B cell (primary cell): ENCODE measurements around the gene WFDC9. TPM values are rescaled to one million over a fixed set of nuclear protein-coding genes. Genes with fewer than 3 reads are reported as not detected.

Experiments
- ATAC-seq: fragments of 200-7000 bp; cut with Tn5 transposase; one replicate; pipeline ENCODE4 v1.10.0; 2021; ENCODE audit warnings: low read depth, mild to moderate bottlenecking, moderate number of reproducible peaks, moderate library complexity
- CTCF ChIA-PET: fragments of 350-600 bp; sonication (Branson Sonifier 250); formaldehyde crosslinking; loops from one replicate; lab custom pipeline; 2021; ENCODE audit warnings: antibody characterized with exemption, inconsistent platforms; lab: Charles Lee
- POLR2A ChIA-PET: fragments of 350-600 bp; sonication (Branson Sonifier 250); formaldehyde crosslinking; loops from one replicate; lab custom pipeline; 2021; ENCODE audit warnings: antibody characterized with exemption; lab: Charles Lee
- DNase-seq: peaks from one replicate; pipeline ENCODE4 v3.0.0; 2013
- H2AFZ ChIP-seq: 2 replicates; pipeline ENCODE4 v1.6.1; 2012; ENCODE audit warnings: mild to moderate bottlenecking, low read depth, low read length; ENCODE audit not compliant: insufficient read depth, poor library complexity, severe bottlenecking
- H3K27ac ChIP-seq, 2 donors: 1 replicate in 1 of 2; 2 replicates in 1 of 2; pipeline ENCODE4 v1.5.1; 2012 to 2013; ENCODE audit warnings: low read length in 2 of 2, mild to moderate bottlenecking in 2 of 2, moderate library complexity in 1 of 2
- H3K27me3 ChIP-seq, 4 experiments: fragments of 200-600 bp in 1 of 4; sonication (generic) in 1 of 4; replicated peaks in 1 of 4; 1 replicate in 2 of 4; 2 replicates in 2 of 4; pipeline versions ENCODE4 v1.6.1 to v1.7.0; 2013 to 2016; ENCODE audit warnings: low read length in 3 of 4, mild to moderate bottlenecking in 2 of 4, mixed read lengths in 1 of 4, moderate library complexity in 1 of 4; ENCODE audit not compliant: insufficient read depth in 4 of 4, control insufficient read depth in 3 of 4; ENCODE audit errors: control extremely low read depth in 1 of 4
- H3K36me3 ChIP-seq, 2 experiments: replicated peaks in 1 of 2; 1 replicate in 1 of 2; 2 replicates in 1 of 2; pipeline versions ENCODE4 v1.6.1 to v1.7.1; 2013; ENCODE audit warnings: low read length in 1 of 2; ENCODE audit not compliant: insufficient read depth in 2 of 2, control insufficient read depth in 1 of 2; ENCODE audit errors: control extremely low read depth in 1 of 2, extremely low read depth in 1 of 2
- H3K4me1 ChIP-seq, 2 donors: fragments of 200-600 bp in 1 of 2; sonication (generic) in 1 of 2; 1 replicate in 1 of 2; 2 replicates in 1 of 2; pipeline versions ENCODE4 v1.5.1 to v1.6.1; 2013 to 2017; ENCODE audit warnings: low read length in 2 of 2; ENCODE audit not compliant: control insufficient read depth in 2 of 2, insufficient read depth in 2 of 2
- H3K4me2 ChIP-seq: replicated peaks from 2 replicates; pipeline ENCODE3; 2012; ENCODE audit warnings: mild to moderate bottlenecking, low read depth, low read length; ENCODE audit not compliant: poor library complexity, severe bottlenecking
- H3K4me3 ChIP-seq, 5 experiments: fragments of 200-600 bp in 1 of 5; sonication (generic) in 1 of 5; 1 replicate in 3 of 5; 2 replicates in 2 of 5; pipeline versions ENCODE4 v1.5.1 to v1.7.0; 2011 to 2016; ENCODE audit warnings: low read length in 4 of 5, mild to moderate bottlenecking in 4 of 5, low read depth in 2 of 5, control low read depth in 1 of 5, moderate library complexity in 1 of 5; ENCODE audit not compliant: insufficient read depth in 1 of 5; ENCODE audit errors: control extremely low read depth in 1 of 5, extremely low read depth in 1 of 5
- H3K79me2 ChIP-seq: fragments of 200-600 bp; sonication (generic); one replicate; pipeline ENCODE4 v1.6.0; 2016; ENCODE audit warnings: low read length; ENCODE audit not compliant: control insufficient read depth, insufficient read depth
- H3K9ac ChIP-seq: fragments of 200-600 bp; sonication (generic); 2 replicates; pipeline ENCODE4 v1.6.1; 2017; ENCODE audit warnings: mild to moderate bottlenecking, low read length, moderate library complexity
- H3K9me3 ChIP-seq, 3 donors: one replicate each; pipeline versions ENCODE4 v1.6.1 to v1.7.1; 2013; ENCODE audit warnings: low read length in 2 of 3; ENCODE audit not compliant: control insufficient read depth in 2 of 3, insufficient read depth in 1 of 3; ENCODE audit errors: control extremely low read depth in 1 of 3
- H4K20me1 ChIP-seq: 2 replicates; pipeline ENCODE4 v1.6.0; 2012; ENCODE audit warnings: mild to moderate bottlenecking, low read length; ENCODE audit not compliant: insufficient read depth, control insufficient read depth, poor library complexity, severe bottlenecking
- H3K27ac Mint-ChIP-seq: one replicate; pipeline ENCODE4 v1.8.0; 2021; ENCODE audit warnings: mixed read lengths
- H3K27me3 Mint-ChIP-seq: one replicate; pipeline ENCODE4 v1.8.0; 2021; ENCODE audit warnings: mixed read lengths
- H3K4me1 Mint-ChIP-seq: one replicate; pipeline ENCODE4 v1.8.0; 2021; ENCODE audit warnings: mixed read lengths
- H3K4me3 Mint-ChIP-seq: one replicate; pipeline ENCODE4 v1.8.0; 2021; ENCODE audit warnings: mixed read lengths
- H3K9me3 Mint-ChIP-seq: one replicate; pipeline ENCODE4 v1.8.0; 2022; ENCODE audit warnings: mixed read lengths; ENCODE audit not compliant: insufficient read depth
- CTCF ChIP-seq: fragments of 200-600 bp; IDR thresholded peaks from one replicate; pipeline ENCODE4 v1.8.0; 2022; ENCODE audit warnings: antibody characterized with exemption, mild to moderate bottlenecking
- EZH2 ChIP-seq: IDR thresholded peaks from 2 replicates; pipeline ENCODE4 v1.6.1; 2012; ENCODE audit warnings: borderline replicate concordance, low read depth, mild to moderate bottlenecking, moderate library complexity, low read length; ENCODE audit not compliant: insufficient read depth, poor library complexity, severe bottlenecking
- WGBS: methylation state at CpG from one replicate; pipeline ENCODE4 v1.1.5; 2013; ENCODE audit warnings: missing lambda C conversion rate; ENCODE audit not compliant: insufficient coverage; 5-methylcytosine and 5-hydroxymethylcytosine counted together
- intact Hi-C: fragments of 100-400 bp; cut with micrococcal nuclease; formaldehyde crosslinking; loops from one replicate; pipeline ENCODE4 v1.10.0; 2022
- polyA plus RNA-seq: library from polyadenylated mRNA; depleted of rRNA; stranded (reverse); fragments of >200 nt; gene quantifications from 2 replicates; pipeline ENCODE4 v1.2.3, GENCODE V29; 2012
- total RNA-seq, 2 donors: library from RNA; stranded (reverse); fragments of 120-200 nt in 1 of 2; gene quantifications; 1 replicate in 1 of 2; 2 replicates in 1 of 2; pipeline versions ENCODE4 v1.2.3 to v1.2.4, GENCODE V29; 2013 to 2022

The WFDC9 gene
- total and polyA plus RNA-seq, 2 donors (not counting 1 experiment from before 2014, with no cell fraction given) = not detected

GRCh38 chr20:45579184-45579583 lies 51.9 kb downstream of the WFDC9 start, which contains the start of gene WFDC8:
WFDC8 (minus strand) TSS chr20:45579284; CDS start chr20:45579247, 37 bp downstream.
- no peak for ATAC-seq
- Histone ChIP-seq H3K4me2 (no peak within 1 kb of the TSS), H4K20me1 (no peaks in the 10 kb centered on the region), H3K4me3 (no peak within 1 kb of the TSS), H3K27ac (no peak within 1 kb of the TSS), H3K79me2 (no peaks in the 10 kb centered on the region), H3K9me3 (no peaks in the 10 kb centered on the region), H3K9ac (no peak within 1 kb of the TSS), H2AFZ (no peak within 1 kb of the TSS), H3K4me1 (no peaks in the 10 kb centered on the region), H3K27me3 (peaks cover 0 to 10% (median 4%) of the 10 kb centered on the region in 4 experiments), H3K36me3 (no peaks in the 10 kb centered on the region)
- no peaks in the 10 kb centered on the region for H3K4me1 Mint-ChIP-seq
- no peak for DNase-seq
- TF ChIP-seq EZH2 = no peak
- no peak for TF ChIP-seq CTCF
- ChIA-PET POLR2A (no interaction called here), CTCF (no interaction called here)
- H3K4me3 Mint-ChIP-seq = no peak within 1 kb of the TSS
- H3K27ac Mint-ChIP-seq = no peak within 1 kb of the TSS
- H3K27me3 Mint-ChIP-seq = peaks cover 44% of the 10 kb centered on the region
- intact Hi-C loops = no loop called here
- WGBS = 73% methylated on average over 1 of the region's 4 CpGs
- H3K9me3 Mint-ChIP-seq = no peaks in the 10 kb centered on the region

GRCh38 chr20:45578231-45578630 lies 52.9 kb downstream of the WFDC9 start:
- no peak overlapping the region for H3K27ac ChIP-seq
- ChIA-PET POLR2A (no interaction called here), CTCF (no interaction called here)
- no peaks in the 10 kb centered on the region for H4K20me1 ChIP-seq
- H3K9ac ChIP-seq = no peak overlapping the region
- TF ChIP-seq EZH2 = no peak
- TF ChIP-seq CTCF = no peak
- no peak overlapping the region for H3K4me3 Mint-ChIP-seq
- H3K4me1 ChIP-seq = no peaks in the 10 kb centered on the region
- no peak overlapping the region for H3K4me3 ChIP-seq
- no peaks in the 10 kb centered on the region for H3K9me3 ChIP-seq
- no peak overlapping the region for H3K4me2 ChIP-seq
- no peaks in the 10 kb centered on the region for H3K9me3 Mint-ChIP-seq
- H3K27me3 Mint-ChIP-seq = peaks cover 44% of the 10 kb centered on the region
- no CpG with 5 or more reads among the region's 1 CpG for WGBS
- ATAC-seq (no peak), DNase-seq (no peak)
- H3K27me3 ChIP-seq = peaks cover 0 to 5% (median 3%) of the 10 kb centered on the region in 4 experiments
- no peaks in the 10 kb centered on the region for H3K4me1 Mint-ChIP-seq
- intact Hi-C loops = no loop called here
- no peaks in the 10 kb centered on the region for H3K79me2 ChIP-seq
- H3K27ac Mint-ChIP-seq = no peak overlapping the region
- H3K36me3 ChIP-seq = no peaks in the 10 kb centered on the region
- H2AFZ ChIP-seq = no peak overlapping the region
